A549 (cell line): ENCODE data around the gene MOB3A. TPM values are rescaled to one million over a fixed set of nuclear protein-coding genes. Genes with fewer than 3 reads are reported as not detected.

Experiments used
- ATAC-seq, 2 experiments: fragments of 200-7000 bp in 1 of 2; fragments of >200 bp in 1 of 2; cut with Nextera tagmentation in 1 of 2; cut with Tn5 transposase in 1 of 2; 3 replicates each; pipeline versions ENCODE4 v1.8.0 to v1.9.1; 2018 to 2020; ENCODE audit warnings: mild to moderate bottlenecking in 1 of 2, moderate library complexity in 1 of 2
- CTCF ChIA-PET: fragments of 300-600 bp; sonication (Branson Sonifier 250); formaldehyde crosslinking; extraction: SDS; loops from one replicate; lab custom pipeline; 2021; ENCODE audit warnings: antibody characterized with exemption, inconsistent platforms; lab: Yijun Ruan, JAX
- POLR2A ChIA-PET: fragments of 350-600 bp; formaldehyde crosslinking; extraction: SDS; loops from one replicate; lab custom pipeline; 2021; ENCODE audit warnings: antibody characterized with exemption, inconsistent platforms; lab: Yijun Ruan, JAX
- DNase-seq, 2 experiments: peaks; one replicate each; pipeline versions ENCODE4 v3.0.0 to v3.0.0-alpha.2; 2011 to 2016; ENCODE audit warnings: low read depth in 1 of 2, low spot score in 1 of 2
- FAIRE-seq: peaks from 2 replicates; lab custom pipeline; 2011; peaks lifted over from hg19 to GRCh38; lab: Jason Lieb, UNC
- H3K27ac ChIP-seq, 2 experiments: fragments of >200 bp; sonication (Bioruptor Twin); formaldehyde crosslinking; 3 replicates each; pipeline ENCODE4 v1.5.1; 2016 to 2017
- H3K4me1 ChIP-seq: fragments of >200 bp; sonication (Bioruptor Twin); formaldehyde crosslinking; 3 replicates; pipeline ENCODE4 v1.6.1; 2016
- H3K4me2 ChIP-seq: fragments of >200 bp; sonication (Bioruptor Twin); formaldehyde crosslinking; 3 replicates; pipeline ENCODE4 v1.6.1; 2016
- H3K4me3 ChIP-seq: fragments of >200 bp; sonication (Bioruptor Twin); formaldehyde crosslinking; 3 replicates; pipeline ENCODE4 v1.5.1; 2016
- H3K9me3 ChIP-seq: fragments of >200 bp; sonication (Bioruptor Twin); formaldehyde crosslinking; 3 replicates; pipeline ENCODE4 v1.6.1; 2016
- CBX2 ChIP-seq: fragments of 200-600 bp; sonication (generic); IDR thresholded peaks from 2 replicates; pipeline ENCODE4 v1.6.1; 2016; ENCODE audit warnings: low read depth, mild to moderate bottlenecking, borderline replicate concordance
- CBX8 ChIP-seq: fragments of 200-600 bp; sonication (generic); IDR thresholded peaks from 2 replicates; pipeline ENCODE4 v1.6.1; 2016
- CEBPB ChIP-seq, 2 experiments: fragments of >200 bp in 1 of 2; sonication (Bioruptor Twin) in 1 of 2; formaldehyde crosslinking in 1 of 2; IDR thresholded peaks; 2 replicates each; pipeline ENCODE4 v1.6.1; 2012 to 2016
- CHD2 ChIP-seq: fragments of 150-350 bp; IDR thresholded peaks from 2 replicates; pipeline ENCODE4 v1.6.1; 2014; ENCODE audit warnings: low read length; ENCODE audit not compliant: partially characterized antibody
- EHMT2 ChIP-seq: fragments of 200-600 bp; sonication (generic); IDR thresholded peaks from 2 replicates; pipeline ENCODE4 v1.6.1; 2016; ENCODE audit warnings: antibody characterized with exemption, low read depth, mild to moderate bottlenecking, moderate library complexity
- ELK1 ChIP-seq: fragments of 150-350 bp; IDR thresholded peaks from 2 replicates; pipeline ENCODE4 v1.6.1; 2014; ENCODE audit warnings: low read depth, mild to moderate bottlenecking, low read length
- ESRRA ChIP-seq: fragments of 150-350 bp; IDR thresholded peaks from 2 replicates; pipeline ENCODE4 v1.6.1; 2014; ENCODE audit warnings: mild to moderate bottlenecking, low read length, borderline replicate concordance
- FOSB ChIP-seq: fragments of 250-450 bp; sonication (Bioruptor Pico); IDR thresholded peaks from 2 replicates; pipeline ENCODE4 v1.5.0; 2020; ENCODE audit warnings: mild to moderate bottlenecking, moderate library complexity
- FOXS1 ChIP-seq: fragments of 250-450 bp; sonication (Bioruptor Pico); IDR thresholded peaks from 2 replicates; pipeline ENCODE4 v1.5.0; 2020; ENCODE audit warnings: mild to moderate bottlenecking, moderate library complexity
- GATA3 ChIP-seq: IDR thresholded peaks from 2 replicates; pipeline ENCODE4 v1.6.1; 2012; ENCODE audit warnings: borderline replicate concordance
- HEYL ChIP-seq: fragments of 250-450 bp; sonication (Bioruptor Pico); IDR thresholded peaks from 2 replicates; pipeline ENCODE4 v1.8.0; 2021; ENCODE audit warnings: mild to moderate bottlenecking, moderate library complexity
- HOXA7 ChIP-seq: fragments of 250-450 bp; sonication (Bioruptor Pico); IDR thresholded peaks from 2 replicates; pipeline ENCODE4 v1.5.0; 2020; ENCODE audit warnings: mild to moderate bottlenecking, moderate library complexity
- HOXB13 ChIP-seq: fragments of 250-450 bp; sonication (Bioruptor Pico); IDR thresholded peaks from 2 replicates; pipeline ENCODE4 v1.5.0; 2020; ENCODE audit warnings: low read depth, mild to moderate bottlenecking, moderate library complexity
- MYC ChIP-seq: IDR thresholded peaks from 2 replicates; pipeline ENCODE4 v1.6.1; 2012; ENCODE audit warnings: mild to moderate bottlenecking, inconsistent platforms, low read length, improper control_type of control experiment, borderline replicate concordance
- NR3C1 ChIP-seq: fragments of >200 bp; sonication (Bioruptor Twin); formaldehyde crosslinking; IDR thresholded peaks from 3 replicates; pipeline ENCODE4 v1.6.1; 2017
- POLR2A ChIP-seq: IDR thresholded peaks from 2 replicates; pipeline ENCODE4 v1.6.1; 2012; ENCODE audit warnings: mild to moderate bottlenecking, low read length
- RARB ChIP-seq: fragments of 250-450 bp; sonication (Bioruptor Pico); IDR thresholded peaks from 2 replicates; pipeline ENCODE4 v1.8.0; 2021; ENCODE audit warnings: mild to moderate bottlenecking, moderate library complexity
- SMC3 ChIP-seq: fragments of >200 bp; sonication (Bioruptor Twin); formaldehyde crosslinking; IDR thresholded peaks from 3 replicates; pipeline ENCODE4 v1.6.1; 2018; ENCODE audit warnings: inconsistent platforms
- SREBF2 ChIP-seq: fragments of 450-650 bp; IDR thresholded peaks from 2 replicates; pipeline ENCODE4 v1.6.1; 2014; ENCODE audit warnings: mild to moderate bottlenecking, moderate library complexity
- TFCP2L1 ChIP-seq: fragments of 250-450 bp; sonication (Bioruptor Pico); IDR thresholded peaks from 2 replicates; pipeline ENCODE4 v1.5.0; 2021; ENCODE audit warnings: mild to moderate bottlenecking
- ZC3H11A ChIP-seq: fragments of 450-650 bp; IDR thresholded peaks from 2 replicates; pipeline ENCODE4 v1.6.1; 2014; ENCODE audit warnings: antibody characterized with exemption, mild to moderate bottlenecking
- ZFP36 ChIP-seq: fragments of 450-650 bp; IDR thresholded peaks from 2 replicates; pipeline ENCODE4 v1.6.1; 2014; ENCODE audit warnings: borderline replicate concordance; ENCODE audit not compliant: partially characterized antibody
- ZSCAN20 ChIP-seq: fragments of 250-450 bp; sonication (Bioruptor Pico); IDR thresholded peaks from 2 replicates; pipeline ENCODE4 v1.8.0; 2022; ENCODE audit warnings: mild to moderate bottlenecking, moderate library complexity
- whole genome bisulfite sequencing: methylation state at CpG from one replicate; pipeline ENCODE4 v1.1.6; 2017; ENCODE audit errors: missing lambda C conversion rate; 5-methylcytosine and 5-hydroxymethylcytosine counted together
- polyA plus RNA-seq, 4 experiments: library from polyadenylated mRNA; depleted of rRNA in 3 of 4; stranded (reverse); fragments of >200 nt; fragmentation: RNase III in 1 of 4; extraction: RNeasy Plus Mini Kit Qiagen cat#74134 plus additional on column Dnase treatment in 1 of 4; gene quantifications; 2 replicates in 3 of 4; 3 replicates in 1 of 4; pipeline ENCODE4 v1.2.3, GENCODE V29; 2011 to 2017
- TF ChIP-seq, protein P1 (sequence below): IDR thresholded peaks from 2 replicates; pipeline ENCODE4 v1.6.1; 2012

Gene MOB3A
- polyA plus RNA-seq, 2 of the 4 experiments (the other 2 are of a cell fraction), result 9.1 to 10.9 TPM

- Histone ChIP-seq H3K4me3 (no peak overlapping the region), H3K27ac (peak overlapping the region; percentile 31 to 67; a peak in 4 of 6 replicates), H3K4me2 (no peak overlapping the region), H3K9me3 (no peaks in the 10 kb centered on the region), H3K4me1 (peaks cover 23% of the 10 kb centered on the region)
- ATAC-seq (no peak), DNase-seq (no peak), FAIRE-seq (no peak)
- 75% methylated on average over 27 of the region's 38 CpGs for WGBS
- ChIA-PET POLR2A (no interaction called here), CTCF (interaction anchor here (0.8 kb wide), 2 partner anchors 26 to 32 kb away, joined by 3 to 4 read pairs; partner anchors contain the start of gene IZUMO4)
- TF ChIP-seq FOSB, result no peak
- TF ChIP-seq FOXS1 (CRISPR knock-in tag), result no peak
- no peak for TF ChIP-seq EHMT2
- TF ChIP-seq ZFP36, result no peak
- TF ChIP-seq HOXB13 (CRISPR knock-in tag), result no peak
- no peak for TF ChIP-seq HEYL
- no peak for TF ChIP-seq ESRRA
- no peak for TF ChIP-seq NR3C1
- TF ChIP-seq CBX2, result no peak
- no peak for TF ChIP-seq RARB
- TF ChIP-seq SMC3, result no peak
- TF ChIP-seq MYC, result no peak
Measured at GRCh38 chr19:2064788-2065524, 31.2 kb downstream of the MOB3A start.

DNA sequence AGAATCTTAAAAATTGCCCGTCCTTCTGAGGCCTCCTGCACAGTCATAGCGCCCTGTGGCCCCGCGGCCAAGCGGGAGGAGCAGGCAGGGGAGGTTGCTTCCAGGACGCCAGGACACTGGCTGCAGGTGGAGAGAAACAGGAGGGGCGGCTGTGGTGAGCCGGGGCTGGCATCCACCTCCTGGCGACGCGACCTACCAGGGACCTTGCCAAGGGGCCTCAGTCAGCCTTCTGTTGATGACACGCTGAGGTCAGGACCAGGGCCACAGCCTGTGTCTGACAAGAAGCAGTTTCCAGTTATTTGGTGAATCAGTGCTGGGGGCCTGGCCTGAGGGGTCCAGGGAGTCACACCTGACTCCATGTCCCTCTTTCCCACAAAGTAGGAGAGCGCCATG, 31.7 kb downstream of the MOB3A start:
- peaks cover 22% of the 10 kb centered on the region for H3K4me1 ChIP-seq
- WGBS, result 89% methylated on average over 13 of the region's 13 CpGs
- H3K27ac ChIP-seq, result peak overlapping the region; percentile 31 to 67; a peak in 4 of 6 replicates
- no peak overlapping the region for H3K4me2 ChIP-seq
- no peak for FAIRE-seq
- ChIA-PET POLR2A (no interaction called here), CTCF (interaction anchor here (0.8 kb wide), 2 partner anchors 27 to 33 kb away, joined by 3 to 4 read pairs; partner anchors contain the start of gene IZUMO4)
- TF ChIP-seq ELK1 (no peak), TFCP2L1 (no peak), CBX8 (no peak), GATA3 (no peak), FOXS1 (CRISPR knock-in tag) (no peak), SREBF2 (no peak), CEBPB (IDR thresholded peaks at IDR 0.05) (no peak), SMC3 (no peak), HOXA7 (no peak), POLR2A (no peak), RARB (no peak)
- TF ChIP-seq, protein P1, sequence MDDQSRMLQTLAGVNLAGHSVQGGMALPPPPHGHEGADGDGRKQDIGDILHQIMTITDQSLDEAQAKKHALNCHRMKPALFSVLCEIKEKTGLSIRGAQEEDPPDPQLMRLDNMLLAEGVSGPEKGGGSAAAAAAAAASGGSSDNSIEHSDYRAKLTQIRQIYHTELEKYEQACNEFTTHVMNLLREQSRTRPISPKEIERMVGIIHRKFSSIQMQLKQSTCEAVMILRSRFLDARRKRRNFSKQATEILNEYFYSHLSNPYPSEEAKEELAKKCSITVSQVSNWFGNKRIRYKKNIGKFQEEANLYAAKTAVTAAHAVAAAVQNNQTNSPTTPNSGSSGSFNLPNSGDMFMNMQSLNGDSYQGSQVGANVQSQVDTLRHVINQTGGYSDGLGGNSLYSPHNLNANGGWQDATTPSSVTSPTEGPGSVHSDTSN, result no peak
- TF ChIP-seq, all 56 proteins: peak for 0
- DNase-seq (no peak), ATAC-seq (no peak)
- Histone ChIP-seq H3K9me3 (no peaks in the 10 kb centered on the region), H3K4me3 (no peak overlapping the region)

GRCh38 chr19:2063824-2064223, 32.3 kb downstream of the MOB3A start:
- peaks cover 26% of the 10 kb centered on the region for H3K4me1 ChIP-seq
- WGBS, result 94% methylated on average over 8 of the region's 8 CpGs
- FAIRE-seq, result no peak

More at GRCh38 chr19:2063824-2064223, 32.3 kb downstream of the MOB3A start:
- Histone ChIP-seq H3K4me2 (no peak overlapping the region), H3K27ac (peak overlapping the region in 1 of 2 experiments; percentile 31; a peak in 1 of 6 replicates), H3K4me3 (no peak overlapping the region), H3K9me3 (no peaks in the 10 kb centered on the region)
- ChIA-PET CTCF (interaction anchor here (0.6 to 1.7 kb wide), 3 partner anchors 24 to 44 kb away, joined by 3 to 8 read pairs (median 3); no protein-coding TSS in a partner anchor), POLR2A (interaction anchor here (0.6 kb wide), 1 partner anchor 28 kb away, joined by 5 read pairs; no protein-coding TSS in a partner anchor)
- TF ChIP-seq ZSCAN20 (no peak), ZC3H11A (no peak), CBX8 (no peak), MYC (no peak), ZFP36 (no peak), CHD2 (no peak), TFCP2L1 (no peak), FOSB (no peak), HOXA7 (no peak)
- ATAC-seq (no peak), DNase-seq (no peak)
